ENCODE results near the gene C1orf159.
"Not testable (repeated sequence)": the region's sequence is repeated elsewhere in the genome, so short reads cannot be mapped to it uniquely, and the experiment has no call there.

Gene C1orf159

GRCh38 chr1:1104152-1104551 is 11.7 kb downstream of the C1orf159 start:
- not testable (repeated sequence) for H3K23ac ChIP-seq (ENCODE audit: low read length in 2 of 2); H3K14ac ChIP-seq (ENCODE audit: low read length in 2 of 2); H3K4me3 ChIP-seq (ENCODE audit: insufficient read depth in 1 of 2, low read depth in 1 of 2, low read length in 2 of 2); H3K9ac ChIP-seq (ENCODE audit: low read length); H2BK120ac ChIP-seq (ENCODE audit: low read depth, low read length); H3K4ac ChIP-seq (ENCODE audit: low read depth in 1 of 2, low read length in 2 of 2); H3K27me3 ChIP-seq (ENCODE audit: control insufficient read depth in 1 of 2, insufficient read depth in 1 of 2, low read length in 2 of 2); H2BK5ac ChIP-seq (ENCODE audit: low read depth, low read length, poor library complexity, severe bottlenecking); H3K18ac ChIP-seq (ENCODE audit: low read depth in 1 of 2, low read length in 2 of 2); H4K91ac ChIP-seq (ENCODE audit: low read length); H2BK15ac ChIP-seq (ENCODE audit: low read depth, poor library complexity, severe bottlenecking); H4K8ac ChIP-seq (ENCODE audit: low read length); DNase-seq; H3K36me3 ChIP-seq (ENCODE audit: control insufficient read depth in 1 of 2, insufficient read depth in 2 of 2, low read depth in 1 of 2, low read length in 2 of 2); H3K9me3 ChIP-seq (ENCODE audit: control insufficient read depth, low read length); H3K27ac ChIP-seq (ENCODE audit: low read length, poor library complexity, severe bottlenecking); H2AK5ac ChIP-seq (ENCODE audit: low read length, severe bottlenecking); H2BK12ac ChIP-seq (ENCODE audit: low read length in 2 of 2); H3K4me2 ChIP-seq (ENCODE audit: low read length, poor library complexity, severe bottlenecking); H2AFZ ChIP-seq (ENCODE audit: low read depth, low read length); H3K4me1 ChIP-seq (ENCODE audit: control insufficient read depth, insufficient read depth, low read depth, low read length)
- WGBS = 86% methylated on average over 6 of the region's 6 CpGs
- peaks cover 23% of the 10 kb centered on the region for H3K79me1 ChIP-seq (replicated peaks; ENCODE audit: low read length, poor library complexity, severe bottlenecking)

DNA sequence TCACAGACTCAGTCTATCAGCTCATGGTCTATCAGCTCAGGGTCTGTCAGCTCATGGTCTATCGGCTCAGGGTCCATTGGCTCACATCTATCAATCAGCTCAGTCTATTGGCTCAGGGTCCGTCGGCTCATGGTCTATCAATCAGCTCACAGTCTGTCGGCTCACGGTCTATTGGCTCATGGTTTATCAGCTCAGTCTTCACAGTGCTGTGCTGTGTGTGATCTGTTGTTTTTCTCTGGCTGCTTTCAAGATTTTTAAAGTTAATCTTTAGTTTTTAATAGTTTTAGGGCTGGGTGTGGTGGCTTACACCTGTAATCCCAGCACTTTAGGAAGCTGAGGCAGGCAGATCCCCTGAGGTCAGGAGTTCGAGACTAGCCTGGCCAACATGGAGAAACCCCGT is 14.4 kb downstream of the C1orf159 start:
- H3K9ac ChIP-seq (ENCODE audit: low read length) = no peak overlapping the region
- H3K4me3 ChIP-seq (ENCODE audit: insufficient read depth in 1 of 2, low read depth in 1 of 2, low read length in 2 of 2) = no peak overlapping the region
- no peak overlapping the region for H3K27ac ChIP-seq (ENCODE audit: low read length, poor library complexity, severe bottlenecking)
- no peaks in the 10 kb centered on the region for H3K4me1 ChIP-seq (ENCODE audit: control insufficient read depth, insufficient read depth, low read depth, low read length)
- no peak overlapping the region for H3K18ac ChIP-seq (ENCODE audit: low read depth in 1 of 2, low read length in 2 of 2)
- H3K79me1 ChIP-seq (replicated peaks; ENCODE audit: low read length, poor library complexity, severe bottlenecking) = peaks cover 21% of the 10 kb centered on the region
- WGBS = 99% methylated on average over 6 of the region's 7 CpGs
- DNase-seq = no peak
- H3K23ac ChIP-seq (ENCODE audit: low read length in 2 of 2) = no peak overlapping the region
- no peak overlapping the region for H2AFZ ChIP-seq (ENCODE audit: low read depth, low read length)
- peaks cover 0 to 5% of the 10 kb centered on the region in 2 experiments for H3K36me3 ChIP-seq (ENCODE audit: control insufficient read depth in 1 of 2, insufficient read depth in 2 of 2, low read depth in 1 of 2, low read length in 2 of 2)
- no peak overlapping the region for H3K4ac ChIP-seq (ENCODE audit: low read depth in 1 of 2, low read length in 2 of 2)
- no peak overlapping the region for H4K8ac ChIP-seq (ENCODE audit: low read length)
- no peak overlapping the region for H2BK5ac ChIP-seq (ENCODE audit: low read depth, low read length, poor library complexity, severe bottlenecking)
- no peak overlapping the region for H4K91ac ChIP-seq (ENCODE audit: low read length)
- H2AK5ac ChIP-seq (ENCODE audit: low read length, severe bottlenecking) = no peak overlapping the region
- H3K4me2 ChIP-seq (ENCODE audit: low read length, poor library complexity, severe bottlenecking) = no peak overlapping the region
- H3K27me3 ChIP-seq (ENCODE audit: control insufficient read depth in 1 of 2, insufficient read depth in 1 of 2, low read length in 2 of 2) = no peaks in the 10 kb centered on the region
- peaks cover 7% of the 10 kb centered on the region for H3K9me3 ChIP-seq (ENCODE audit: control insufficient read depth, low read length)
- H2BK15ac ChIP-seq (ENCODE audit: low read depth, poor library complexity, severe bottlenecking) = no peak overlapping the region
- no peak overlapping the region for H2BK12ac ChIP-seq (ENCODE audit: low read length in 2 of 2)
- H2BK120ac ChIP-seq (ENCODE audit: low read depth, low read length) = no peak overlapping the region
- no peak overlapping the region for H3K14ac ChIP-seq (ENCODE audit: low read length in 2 of 2)

GRCh38 chr1:1100296-1100695 is 15.6 kb downstream of the C1orf159 start:
- no peak for DNase-seq
- Histone ChIP-seq H2BK5ac (ENCODE audit: low read depth, low read length, poor library complexity, severe bottlenecking) (no peak overlapping the region), H3K4me2 (ENCODE audit: low read length, poor library complexity, severe bottlenecking) (no peak overlapping the region), H2BK120ac (ENCODE audit: low read depth, low read length) (no peak overlapping the region), H2AFZ (ENCODE audit: low read depth, low read length) (no peak overlapping the region), H3K9me3 (ENCODE audit: control insufficient read depth, low read length) (peaks cover 7% of the 10 kb centered on the region), H3K9ac (ENCODE audit: low read length) (no peak overlapping the region), H3K4me3 (ENCODE audit: insufficient read depth in 1 of 2, low read depth in 1 of 2, low read length in 2 of 2) (no peak overlapping the region), H3K27me3 (ENCODE audit: control insufficient read depth in 1 of 2, insufficient read depth in 1 of 2, low read length in 2 of 2) (no peaks in the 10 kb centered on the region), H4K8ac (ENCODE audit: low read length) (no peak overlapping the region), H3K23ac (ENCODE audit: low read length in 2 of 2) (no peak overlapping the region), H3K36me3 (ENCODE audit: control insufficient read depth in 1 of 2, insufficient read depth in 2 of 2, low read depth in 1 of 2, low read length in 2 of 2) (peaks cover 0 to 5% of the 10 kb centered on the region in 2 experiments), H3K14ac (ENCODE audit: low read length in 2 of 2) (no peak overlapping the region), H3K27ac (ENCODE audit: low read length, poor library complexity, severe bottlenecking) (no peak overlapping the region), H3K18ac (ENCODE audit: low read depth in 1 of 2, low read length in 2 of 2) (no peak overlapping the region), H3K4ac (ENCODE audit: low read depth in 1 of 2, low read length in 2 of 2) (no peak overlapping the region), H2BK15ac (ENCODE audit: low read depth, poor library complexity, severe bottlenecking) (no peak overlapping the region), H3K79me1 (replicated peaks; ENCODE audit: low read length, poor library complexity, severe bottlenecking) (peaks cover 18% of the 10 kb centered on the region), H4K91ac (ENCODE audit: low read length) (no peak overlapping the region), H2BK12ac (ENCODE audit: low read length in 2 of 2) (no peak overlapping the region), H3K4me1 (ENCODE audit: control insufficient read depth, insufficient read depth, low read depth, low read length) (no peaks in the 10 kb centered on the region), H2AK5ac (ENCODE audit: low read length, severe bottlenecking) (no peak overlapping the region)
- 95% methylated on average over 11 of the region's 11 CpGs for WGBS

- WGBS = 98% methylated on average over 3 of the region's 4 CpGs
- H2AFZ ChIP-seq (ENCODE audit: low read depth, low read length) = no peak overlapping the region
Observed at GRCh38 chr1:1099506-1100183, 16.2 kb downstream of the C1orf159 start.

More at GRCh38 chr1:1099506-1100183, 16.2 kb downstream of the C1orf159 start:
- Histone ChIP-seq H2BK15ac (ENCODE audit: low read depth, poor library complexity, severe bottlenecking) (no peak overlapping the region), H3K27ac (ENCODE audit: low read length, poor library complexity, severe bottlenecking) (no peak overlapping the region), H3K4me3 (ENCODE audit: insufficient read depth in 1 of 2, low read depth in 1 of 2, low read length in 2 of 2) (no peak overlapping the region), H3K79me1 (replicated peaks; ENCODE audit: low read length, poor library complexity, severe bottlenecking) (peaks cover 17% of the 10 kb centered on the region), H2BK12ac (ENCODE audit: low read length in 2 of 2) (no peak overlapping the region), H2BK120ac (ENCODE audit: low read depth, low read length) (no peak overlapping the region), H3K4me2 (ENCODE audit: low read length, poor library complexity, severe bottlenecking) (no peak overlapping the region), H3K18ac (ENCODE audit: low read depth in 1 of 2, low read length in 2 of 2) (no peak overlapping the region), H3K4me1 (ENCODE audit: control insufficient read depth, insufficient read depth, low read depth, low read length) (no peaks in the 10 kb centered on the region), H3K9me3 (ENCODE audit: control insufficient read depth, low read length) (peaks cover 7% of the 10 kb centered on the region), H4K91ac (ENCODE audit: low read length) (no peak overlapping the region), H3K9ac (ENCODE audit: low read length) (no peak overlapping the region), H4K8ac (ENCODE audit: low read length) (no peak overlapping the region), H2BK5ac (ENCODE audit: low read depth, low read length, poor library complexity, severe bottlenecking) (no peak overlapping the region), H3K27me3 (ENCODE audit: control insufficient read depth in 1 of 2, insufficient read depth in 1 of 2, low read length in 2 of 2) (no peaks in the 10 kb centered on the region), H3K4ac (ENCODE audit: low read depth in 1 of 2, low read length in 2 of 2) (no peak overlapping the region), H3K36me3 (ENCODE audit: control insufficient read depth in 1 of 2, insufficient read depth in 2 of 2, low read depth in 1 of 2, low read length in 2 of 2) (peaks cover 0 to 5% of the 10 kb centered on the region in 2 experiments), H3K23ac (ENCODE audit: low read length in 2 of 2) (no peak overlapping the region), H2AK5ac (ENCODE audit: low read length, severe bottlenecking) (no peak overlapping the region), H3K14ac (ENCODE audit: low read length in 2 of 2) (no peak overlapping the region)
- no peak for DNase-seq
